BJ (cell line): ENCODE results near the gene SPAG17. TPM values are rescaled to one million over a fixed set of nuclear protein-coding genes. Genes with fewer than 3 reads are reported as not detected.

ENCODE experiments used
- CTCF ChIA-PET: fragments of 350-600 bp; formaldehyde crosslinking; extraction: SDS; loops from one replicate; lab custom pipeline; 2021; ENCODE audit warnings: antibody characterized with exemption, inconsistent platforms; lab: Yijun Ruan, JAX
- POLR2A ChIA-PET: fragments of 300-600 bp; sonication (Branson Sonifier 250); formaldehyde crosslinking; extraction: SDS; loops from one replicate; lab custom pipeline; 2021; ENCODE audit warnings: antibody characterized with exemption; lab: Charles Lee
- DNase-seq: peaks from one replicate; pipeline ENCODE4 v3.0.0-alpha.2; 2011; ENCODE audit warnings: low read depth
- H3K27me3 ChIP-seq: 2 replicates; pipeline ENCODE4 v1.6.0; 2011; ENCODE audit warnings: low read length; ENCODE audit not compliant: control insufficient read depth, insufficient read depth
- H3K36me3 ChIP-seq: 2 replicates; pipeline ENCODE4 v1.5.1; 2011; ENCODE audit warnings: low read length; ENCODE audit not compliant: control insufficient read depth, insufficient read depth
- H3K4me3 ChIP-seq: 2 replicates; pipeline ENCODE4 v1.5.1; 2011; ENCODE audit warnings: low read depth, mild to moderate bottlenecking, control low read depth, low read length
- polyA plus RNA-seq: library from polyadenylated mRNA; depleted of rRNA; stranded (reverse); fragments of >200 nt; gene quantifications from 2 replicates; pipeline ENCODE4 v1.2.3, GENCODE V29; 2011
- TF ChIP-seq, protein P1 (sequence below): IDR thresholded peaks from 2 replicates; pipeline ENCODE4 v1.5.1; 2011; ENCODE audit warnings: low read depth, mild to moderate bottlenecking, control low read depth, inconsistent platforms, low read length, moderate library complexity; ENCODE audit not compliant: insufficient read depth

The SPAG17 gene
- polyA plus RNA-seq, 1 experiment: 0.09 TPM

DNA sequence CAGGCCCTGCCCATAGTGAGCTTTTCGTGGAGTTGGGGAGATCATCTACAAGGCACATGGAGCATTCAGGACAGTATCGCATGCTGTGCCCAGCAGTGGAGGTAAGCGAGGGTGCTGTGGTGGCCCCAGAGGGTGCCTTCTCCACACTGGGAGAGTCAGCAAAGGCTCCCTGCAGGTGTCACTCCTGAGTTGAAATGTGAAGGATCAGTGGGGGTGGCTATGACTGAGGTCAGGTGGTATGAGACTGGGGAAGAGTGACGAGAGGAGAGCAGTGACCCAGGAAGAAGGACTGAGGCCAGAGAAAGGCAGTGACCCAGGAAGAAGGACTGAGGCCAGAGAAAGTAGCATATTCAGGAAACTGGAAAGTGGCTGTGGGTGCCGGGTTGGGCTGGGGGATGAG is 53.0 kb downstream of the SPAG17 start:
- no peak overlapping the region for H3K4me3 ChIP-seq
- ChIA-PET POLR2A (no interaction called here), CTCF (no interaction called here)
- no peak for DNase-seq
- no peaks in the 10 kb centered on the region for H3K27me3 ChIP-seq
- TF ChIP-seq, protein P1, sequence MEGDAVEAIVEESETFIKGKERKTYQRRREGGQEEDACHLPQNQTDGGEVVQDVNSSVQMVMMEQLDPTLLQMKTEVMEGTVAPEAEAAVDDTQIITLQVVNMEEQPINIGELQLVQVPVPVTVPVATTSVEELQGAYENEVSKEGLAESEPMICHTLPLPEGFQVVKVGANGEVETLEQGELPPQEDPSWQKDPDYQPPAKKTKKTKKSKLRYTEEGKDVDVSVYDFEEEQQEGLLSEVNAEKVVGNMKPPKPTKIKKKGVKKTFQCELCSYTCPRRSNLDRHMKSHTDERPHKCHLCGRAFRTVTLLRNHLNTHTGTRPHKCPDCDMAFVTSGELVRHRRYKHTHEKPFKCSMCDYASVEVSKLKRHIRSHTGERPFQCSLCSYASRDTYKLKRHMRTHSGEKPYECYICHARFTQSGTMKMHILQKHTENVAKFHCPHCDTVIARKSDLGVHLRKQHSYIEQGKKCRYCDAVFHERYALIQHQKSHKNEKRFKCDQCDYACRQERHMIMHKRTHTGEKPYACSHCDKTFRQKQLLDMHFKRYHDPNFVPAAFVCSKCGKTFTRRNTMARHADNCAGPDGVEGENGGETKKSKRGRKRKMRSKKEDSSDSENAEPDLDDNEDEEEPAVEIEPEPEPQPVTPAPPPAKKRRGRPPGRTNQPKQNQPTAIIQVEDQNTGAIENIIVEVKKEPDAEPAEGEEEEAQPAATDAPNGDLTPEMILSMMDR: no peak
- H3K36me3 ChIP-seq: no peaks in the 10 kb centered on the region

GRCh38 chr1:118128761-118129160 is 56.3 kb downstream of the SPAG17 start:
- Histone ChIP-seq H3K27me3 (no peaks in the 10 kb centered on the region), H3K4me3 (no peak overlapping the region), H3K36me3 (no peaks in the 10 kb centered on the region)
- DNase-seq: no peak
- TF ChIP-seq, protein P1: no peak
- POLR2A ChIA-PET: no interaction called here
- CTCF ChIA-PET: interaction anchor here (1.2 kb wide), 1 partner anchor 51 kb away, joined by 4 read pairs; no protein-coding TSS in a partner anchor

DNA sequence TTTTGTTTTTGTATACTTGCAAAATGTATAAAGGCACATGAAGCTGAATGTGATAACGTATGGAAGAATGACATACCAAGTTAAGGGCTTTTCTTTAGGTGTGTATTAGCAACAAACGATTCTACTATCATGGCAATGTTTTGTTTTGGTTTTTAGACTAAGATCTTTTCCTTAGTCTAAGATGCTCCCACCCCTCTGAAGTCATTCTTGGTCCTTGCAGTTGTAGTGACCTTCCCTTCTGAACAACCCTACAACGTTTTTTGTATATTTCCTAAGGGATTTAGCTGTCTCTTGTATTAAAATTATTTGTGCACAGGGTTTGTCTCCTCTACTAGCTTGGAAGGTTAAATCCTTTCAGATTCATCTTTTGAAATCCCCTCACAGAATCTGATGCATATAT is 61.0 kb downstream of the SPAG17 start:
- Histone ChIP-seq H3K27me3 (no peaks in the 10 kb centered on the region), H3K4me3 (no peak overlapping the region), H3K36me3 (no peaks in the 10 kb centered on the region)
- CTCF ChIA-PET: interaction anchor here (0.6 kb wide), 1 partner anchor 11 kb away, joined by 3 read pairs; no protein-coding TSS in a partner anchor
- TF ChIP-seq, protein P1: no peak
- POLR2A ChIA-PET: no interaction called here
- DNase-seq: no peak

DNA sequence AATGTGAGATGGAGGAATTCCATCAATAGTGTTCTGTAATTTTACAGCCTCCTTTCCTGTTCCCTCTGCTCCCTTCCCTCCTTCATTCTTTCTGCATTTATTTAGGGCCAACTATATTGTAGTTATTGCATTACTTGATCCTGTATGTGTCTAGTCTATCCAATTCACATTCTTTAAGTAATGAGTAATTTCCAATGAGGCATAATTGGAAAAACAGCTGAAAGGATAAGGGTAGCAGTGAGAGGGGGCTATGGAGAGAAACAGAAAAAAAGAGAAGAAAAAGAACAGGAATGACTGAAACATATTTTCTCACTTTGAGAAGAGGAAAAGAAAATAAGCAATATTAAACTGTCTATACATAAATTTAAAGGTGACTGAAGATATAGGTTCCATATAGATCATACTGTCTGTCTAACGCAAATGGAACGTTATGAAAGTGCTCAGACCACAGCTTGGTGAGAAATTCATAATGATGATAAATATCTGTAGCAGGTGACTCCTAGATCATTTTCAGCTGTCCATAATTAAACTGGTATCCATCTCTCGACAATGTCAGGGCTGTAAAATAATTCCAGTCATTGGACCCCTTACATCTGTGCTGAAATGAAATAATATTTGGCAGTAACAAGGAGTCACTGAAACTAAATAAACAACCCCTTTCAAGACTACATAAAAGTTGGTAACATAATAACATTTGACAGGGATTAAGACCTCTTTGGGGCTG is 61.8 kb downstream of the SPAG17 start:
- TF ChIP-seq, protein P1: no peak
- H3K36me3 ChIP-seq: no peaks in the 10 kb centered on the region
- H3K4me3 ChIP-seq: no peak overlapping the region
- ChIA-PET CTCF (no interaction called here), POLR2A (no interaction called here)
- DNase-seq: no peak
- H3K27me3 ChIP-seq: no peaks in the 10 kb centered on the region

DNA sequence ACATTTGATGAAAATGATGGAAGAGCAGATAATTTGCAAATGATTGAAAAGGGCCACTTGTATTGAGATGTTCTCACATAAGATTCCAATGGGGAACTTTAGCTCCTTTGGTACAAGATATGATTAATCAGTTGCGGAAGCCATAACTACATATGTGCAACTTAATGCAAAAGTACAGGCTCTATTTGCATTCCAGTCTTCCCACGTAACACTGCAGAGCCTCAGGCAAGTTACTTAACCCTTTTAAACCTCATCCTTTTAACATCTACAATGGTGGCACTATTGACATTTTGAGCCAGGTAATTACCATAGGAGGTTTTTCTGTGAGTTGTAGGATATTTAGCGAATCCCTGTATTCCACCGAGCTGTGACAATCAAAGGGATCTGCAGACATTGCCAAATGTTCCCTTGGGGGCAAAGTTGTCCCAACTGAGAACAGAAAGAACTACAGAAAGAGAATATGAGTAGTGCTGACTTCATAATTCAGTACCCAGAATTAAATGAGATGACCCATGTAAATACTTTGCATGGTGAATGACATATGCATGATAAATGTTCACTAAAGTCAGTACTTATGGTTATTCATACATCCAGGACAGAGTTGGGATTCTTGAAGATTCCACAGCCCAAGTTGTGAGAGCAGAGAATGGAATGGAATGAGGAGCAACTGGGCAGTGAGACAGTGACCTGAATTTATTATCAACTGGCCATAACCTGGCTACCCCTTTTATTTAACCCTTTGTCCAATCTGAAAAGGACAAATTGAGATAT is 62.6 kb downstream of the SPAG17 start:
- CTCF ChIA-PET: interaction anchor here (0.5 to 1.0 kb wide), 3 partner anchors 20 to 1206 kb away, joined by 3 to 4 read pairs (median 3); no protein-coding TSS in a partner anchor
- POLR2A ChIA-PET: no interaction called here

More for the DNA sequence above, 62.6 kb downstream of the SPAG17 start:
- no peak for DNase-seq
- TF ChIP-seq, protein P1: no peak
- Histone ChIP-seq H3K27me3 (no peaks in the 10 kb centered on the region), H3K4me3 (no peak overlapping the region), H3K36me3 (no peaks in the 10 kb centered on the region)
